ENCODE data around the gene HCRTR2.
A peak's percentile ranks its signal among the peaks of the same experiment; 100 is the strongest.
"Not testable (repeated sequence)": the region's sequence is repeated elsewhere in the genome, so short reads cannot be mapped to it uniquely, and the experiment has no call there.

HCRTR2 gene

GRCh38 chr6:55212156-55212555, 37.8 kb downstream of the HCRTR2 start:
- no peak overlapping the region for H3K4me3 ChIP-seq (ENCODE audit: low read length)
- TF ChIP-seq CTCF (IDR thresholded peaks at IDR 0.05; ENCODE audit: insufficient read depth, low read depth, low read length, missing control alignments) = no peak
- peak; percentile 40 for DNase-seq (ENCODE audit: low read depth)

GRCh38 chr6:55220961-55221360, 46.6 kb downstream of the HCRTR2 start:
- no peak for DNase-seq (ENCODE audit: low read depth)

GRCh38 chr6:55227862-55228261, 53.5 kb downstream of the HCRTR2 start:
- TF ChIP-seq CTCF (IDR thresholded peaks at IDR 0.05; ENCODE audit: insufficient read depth, low read depth, low read length, missing control alignments) = no peak

More at GRCh38 chr6:55220961-55221360, 46.6 kb downstream of the HCRTR2 start:
- no peak overlapping the region for H3K4me3 ChIP-seq (ENCODE audit: low read length)
- TF ChIP-seq CTCF (IDR thresholded peaks at IDR 0.05; ENCODE audit: insufficient read depth, low read depth, low read length, missing control alignments) = no peak

GRCh38 chr6:55239099-55239498, 64.8 kb downstream of the HCRTR2 start:
- no peak for TF ChIP-seq CTCF (IDR thresholded peaks at IDR 0.05; ENCODE audit: insufficient read depth, low read depth, low read length, missing control alignments)
- DNase-seq (ENCODE audit: low read depth) = peak; percentile 2
- H3K4me3 ChIP-seq (ENCODE audit: low read length) = no peak overlapping the region

More at GRCh38 chr6:55227862-55228261, 53.5 kb downstream of the HCRTR2 start:
- H3K4me3 ChIP-seq (ENCODE audit: low read length) = no peak overlapping the region
- DNase-seq (ENCODE audit: low read depth) = peak; percentile 4

GRCh38 chr6:55240975-55241605, 66.8 kb downstream of the HCRTR2 start:
- peak; percentile 61 for TF ChIP-seq CTCF (IDR thresholded peaks at IDR 0.05; ENCODE audit: insufficient read depth, low read depth, low read length, missing control alignments)
- H3K4me3 ChIP-seq (ENCODE audit: low read length) = not testable (repeated sequence)
- peak; percentile 51 for DNase-seq (ENCODE audit: low read depth)

GRCh38 chr6:55250400-55250799, 76.1 kb downstream of the HCRTR2 start:
- TF ChIP-seq CTCF (IDR thresholded peaks at IDR 0.05; ENCODE audit: insufficient read depth, low read depth, low read length, missing control alignments) = no peak
- no peak for DNase-seq (ENCODE audit: low read depth)
- no peak overlapping the region for H3K4me3 ChIP-seq (ENCODE audit: low read length)

- TF ChIP-seq CTCF (IDR thresholded peaks at IDR 0.05; ENCODE audit: insufficient read depth, low read depth, low read length, missing control alignments) = no peak
- DNase-seq (ENCODE audit: low read depth) = no peak
- no peak overlapping the region for H3K4me3 ChIP-seq (ENCODE audit: low read length)
Measured at GRCh38 chr6:55255113-55255512, 80.8 kb downstream of the HCRTR2 start.

All from epithelial cell of esophagus (primary cell).